NCI-H524 treated with DMSO at 0.1 percent for 48 hours (cell line): ENCODE results near the gene ELFN2.

Experiments used
- DNase-seq: peaks from one replicate; lab custom pipeline; 2025; lab: John Stamatoyannopoulos, UW

The ELFN2 gene

DNA sequence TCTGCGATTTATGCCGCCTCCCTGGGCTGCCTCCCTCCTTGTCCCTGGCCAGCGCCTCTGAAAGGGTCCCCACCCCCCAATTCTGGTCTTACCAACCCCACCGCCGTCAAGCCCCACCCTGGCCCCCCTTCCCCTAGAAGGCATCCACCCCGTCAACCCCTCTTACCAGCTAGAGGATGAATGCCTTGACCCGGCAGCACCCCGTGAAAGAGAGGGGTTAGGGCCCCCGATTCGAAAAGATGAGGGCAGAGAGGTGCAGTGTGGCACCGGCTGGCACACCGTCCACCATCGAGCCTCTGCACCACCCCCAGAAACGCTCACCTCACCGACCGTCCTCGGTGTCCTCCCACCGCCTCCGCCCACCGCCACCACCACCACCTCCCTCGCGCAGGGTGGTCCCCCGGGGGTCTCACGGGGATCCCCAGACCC is 559 bp downstream of the ELFN2 start:
- DNase-seq: no peak

GRCh38 chr22:37425800-37426705 is 1.2 kb downstream of the ELFN2 start:
- DNase-seq: no peak

GRCh38 chr22:37425369-37425768 is 1.9 kb downstream of the ELFN2 start:
- DNase-seq: no peak

DNA sequence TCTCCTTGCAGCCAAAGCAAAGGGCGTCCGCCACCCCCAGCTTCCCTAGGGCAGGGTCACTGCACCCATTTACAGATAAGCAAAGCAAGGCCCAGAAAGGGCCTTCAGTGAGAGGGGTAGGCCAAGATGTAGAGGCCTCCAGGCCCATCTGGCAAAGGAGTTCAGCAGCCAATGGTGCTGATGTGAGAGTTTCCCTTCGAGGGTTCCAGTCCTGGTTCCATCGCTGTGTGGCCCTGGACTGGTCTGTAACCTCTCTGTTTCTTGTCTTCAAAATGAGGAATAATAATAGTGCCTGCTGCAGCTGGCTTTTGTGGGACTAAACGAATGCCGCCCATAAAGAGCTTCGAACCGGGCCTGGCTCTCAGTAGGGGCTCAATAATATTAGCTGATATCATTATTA is 4.0 kb downstream of the ELFN2 start:
- DNase-seq: no peak

- no peak for DNase-seq
These were observed 5.8 kb downstream of the ELFN2 start for GRCh38 chr22:37421468-37421877.

GRCh38 chr22:37420686-37421467 is 6.4 kb downstream of the ELFN2 start:
- no peak for DNase-seq

- no peak for DNase-seq
These were observed 7.2 kb downstream of the ELFN2 start for GRCh38 chr22:37419969-37420685.

DNA sequence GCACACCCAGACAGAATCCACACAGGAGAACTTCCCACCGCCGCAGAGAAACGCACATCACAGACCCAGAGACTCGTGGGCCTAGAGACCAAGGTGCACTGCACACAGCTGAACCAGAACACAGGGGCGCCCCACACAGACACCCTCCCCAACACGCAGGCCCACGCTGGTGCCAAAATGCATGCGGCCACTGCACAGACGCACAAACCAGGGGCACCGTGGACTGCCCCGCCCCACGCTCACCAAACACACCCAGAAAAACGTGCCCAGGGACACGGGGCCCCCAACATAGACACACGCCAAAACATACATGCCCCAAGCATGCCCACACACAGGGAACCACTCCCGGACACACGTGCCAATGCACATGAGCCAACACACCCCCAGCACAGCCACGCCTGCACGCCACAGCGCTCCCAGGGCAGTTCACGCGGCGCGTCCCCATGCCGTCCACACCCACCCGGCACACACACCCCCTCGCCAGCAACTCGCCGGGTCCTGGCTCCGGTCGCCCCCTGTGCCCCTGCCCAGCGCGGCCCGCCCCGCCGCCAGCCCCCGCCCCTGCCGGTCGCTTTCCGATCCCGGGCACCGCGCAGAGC is 7.8 kb downstream of the ELFN2 start:
- DNase-seq: no peak

GRCh38 chr22:37418627-37419369 is 8.5 kb downstream of the ELFN2 start:
- DNase-seq: no peak

GRCh38 chr22:37417677-37418348 is 9.5 kb downstream of the ELFN2 start:
- no peak for DNase-seq

GRCh38 chr22:37417264-37417663 is 10.0 kb downstream of the ELFN2 start:
- no peak for DNase-seq

- DNase-seq: no peak
These were observed 10.5 kb downstream of the ELFN2 start for GRCh38 chr22:37416827-37417226.

GRCh38 chr22:37416389-37416788 is 10.9 kb downstream of the ELFN2 start:
- DNase-seq: no peak

DNA sequence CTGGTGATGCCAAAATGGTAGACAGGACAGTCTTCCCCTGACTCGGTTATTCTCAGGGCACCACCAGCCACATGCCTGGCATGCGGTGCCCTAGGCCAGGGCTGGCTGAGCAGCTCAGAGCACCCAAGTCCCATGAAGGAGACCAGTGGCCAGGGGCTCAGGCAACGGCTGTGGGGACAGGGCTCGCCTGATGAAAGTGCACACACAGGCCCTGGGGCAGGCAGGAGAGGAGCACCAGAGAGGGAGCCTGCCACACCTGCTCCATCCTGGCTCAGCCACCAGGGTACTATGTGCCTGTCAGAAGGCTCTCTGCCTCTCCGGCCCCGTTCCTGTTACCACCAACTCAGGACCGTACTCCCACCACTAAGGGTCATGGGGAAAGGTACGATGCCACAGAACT is 12.1 kb downstream of the ELFN2 start:
- DNase-seq: no peak

GRCh38 chr22:37414288-37414687 is 13.0 kb downstream of the ELFN2 start:
- no peak for DNase-seq

- DNase-seq: no peak
These were observed 13.7 kb downstream of the ELFN2 start for GRCh38 chr22:37413546-37413945.

DNA sequence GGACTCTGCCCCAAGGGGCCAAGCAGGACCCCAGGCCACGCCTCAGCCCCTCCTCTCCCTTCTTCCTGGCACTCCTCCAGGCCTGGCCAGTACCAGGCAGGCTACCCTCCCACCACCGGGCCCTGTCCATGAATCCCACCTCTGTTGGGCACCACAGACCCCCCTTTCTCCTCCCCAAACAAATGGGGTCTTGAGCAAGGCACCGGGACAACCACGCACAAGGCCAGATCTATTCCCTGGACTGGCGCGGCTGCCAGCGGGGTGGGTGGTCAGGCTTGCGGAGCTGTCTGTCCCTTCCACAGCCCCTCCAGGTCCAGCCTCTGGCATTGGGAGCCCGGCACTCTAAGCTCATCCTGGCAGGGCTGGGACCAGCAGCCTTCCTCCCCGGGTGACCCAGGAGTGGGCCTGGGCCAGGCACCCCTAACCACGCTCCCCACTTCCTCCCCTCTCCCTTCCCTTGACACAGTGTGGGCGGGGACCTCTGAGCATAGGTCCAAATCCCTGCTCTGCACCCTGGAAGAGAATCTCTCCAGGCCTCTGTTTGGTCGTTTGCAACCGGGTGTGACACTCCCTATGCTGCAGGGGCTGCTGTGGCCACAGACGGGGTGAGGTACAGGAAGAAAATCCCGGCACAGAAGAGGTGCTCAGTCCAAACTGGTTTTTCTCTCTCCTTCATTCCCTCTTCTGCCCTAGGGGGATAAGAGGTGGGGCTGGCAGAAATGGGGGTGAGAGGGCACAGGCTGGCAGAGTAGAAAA is 14.6 kb downstream of the ELFN2 start:
- no peak for DNase-seq

GRCh38 chr22:37411655-37412054 is 15.6 kb downstream of the ELFN2 start:
- no peak for DNase-seq

DNA sequence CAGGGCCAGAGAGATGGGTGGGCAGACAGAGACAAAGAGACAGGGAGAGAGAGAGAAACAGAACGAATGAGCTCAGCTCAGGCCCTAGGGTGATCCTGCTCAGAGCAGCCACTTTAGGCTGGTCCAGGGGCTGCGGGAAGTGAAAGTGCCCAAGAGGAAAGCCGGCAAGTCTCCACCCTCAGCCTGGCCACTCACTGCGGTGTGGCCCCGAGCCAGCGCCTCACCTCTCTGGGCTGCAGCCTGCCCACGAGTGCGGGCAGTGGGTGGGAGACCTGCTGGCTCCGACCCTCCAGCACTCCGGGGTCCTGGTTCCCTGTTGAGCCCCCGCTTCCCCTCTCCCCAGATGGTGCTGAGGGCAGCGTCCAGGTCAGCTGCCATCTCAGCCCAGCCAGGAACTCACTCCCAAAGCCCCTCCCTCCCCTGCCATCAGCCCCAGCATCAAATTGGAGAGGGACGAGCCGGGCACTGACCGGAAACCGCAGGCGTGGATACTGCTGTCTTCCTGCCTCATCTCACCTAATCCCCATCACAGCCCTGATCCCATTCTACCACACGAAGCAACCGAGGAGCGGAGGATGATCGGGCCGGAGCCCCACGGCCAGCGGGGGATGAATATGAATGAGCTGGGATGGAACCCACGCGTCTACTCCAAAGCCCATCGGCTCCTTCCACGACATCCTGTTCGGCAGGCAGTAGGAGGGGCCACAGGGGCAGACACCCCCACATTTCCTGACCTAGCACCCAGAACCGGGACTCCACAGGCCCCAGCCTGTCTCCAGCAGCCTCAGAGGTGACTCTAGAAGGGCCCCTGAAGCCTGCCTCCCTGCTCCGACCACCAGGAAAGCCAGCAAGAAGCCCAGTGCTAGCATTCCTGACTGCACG is 16.9 kb downstream of the ELFN2 start:
- no peak for DNase-seq
